NCI-H2171 treated with DMSO at 0.1 percent for 48 hours (cell line): ENCODE measurements around the gene NKD2.
"Not testable (repeated sequence)": the region's sequence is repeated elsewhere in the genome, so short reads cannot be mapped to it uniquely, and the experiment has no call there.

Experiments
- DNase-seq: peaks from one replicate; lab custom pipeline; 2025; lab: John Stamatoyannopoulos, UW

Gene NKD2

GRCh38 chr5:1000329-1000728, 8.3 kb upstream of the NKD2 start:
- no peak for DNase-seq

DNA sequence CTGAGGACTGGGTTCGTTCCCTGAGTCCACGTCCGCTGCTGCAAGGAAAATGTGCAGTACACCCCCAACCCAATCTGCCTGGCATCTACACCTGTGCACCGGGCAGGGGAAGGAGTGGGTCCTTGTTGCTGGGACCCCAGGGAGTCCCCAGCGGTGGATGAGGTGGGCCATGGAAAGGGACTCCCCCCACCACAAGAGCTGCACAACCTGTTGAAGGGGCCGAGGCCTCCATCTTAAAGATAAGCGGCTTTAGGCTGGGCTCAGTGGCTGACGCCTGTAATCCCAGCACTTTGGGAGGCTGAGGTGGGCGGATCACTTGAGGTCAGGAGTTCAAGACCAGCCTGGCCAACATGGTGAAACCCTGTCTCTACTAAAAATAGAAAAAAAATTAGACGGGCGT, 7.8 kb upstream of the NKD2 start:
- DNase-seq = not testable (repeated sequence)

- DNase-seq = peak; percentile 46
Observed at GRCh38 chr5:1001406-1002270, 7.0 kb upstream of the NKD2 start.

DNA sequence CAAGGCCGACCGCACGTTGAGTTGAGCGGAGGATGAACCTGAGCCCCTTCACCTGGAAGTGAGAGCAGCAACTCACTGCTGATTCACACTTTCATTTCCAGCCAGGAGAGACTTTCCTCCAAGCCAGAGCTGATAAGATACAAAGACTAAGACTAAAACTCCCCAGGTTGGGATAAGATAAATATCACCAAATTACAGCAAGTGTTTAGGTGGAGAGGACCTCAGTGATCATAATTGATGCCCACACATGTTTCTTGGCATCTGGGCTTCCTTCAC, 6.4 kb upstream of the NKD2 start:
- DNase-seq = no peak

DNA sequence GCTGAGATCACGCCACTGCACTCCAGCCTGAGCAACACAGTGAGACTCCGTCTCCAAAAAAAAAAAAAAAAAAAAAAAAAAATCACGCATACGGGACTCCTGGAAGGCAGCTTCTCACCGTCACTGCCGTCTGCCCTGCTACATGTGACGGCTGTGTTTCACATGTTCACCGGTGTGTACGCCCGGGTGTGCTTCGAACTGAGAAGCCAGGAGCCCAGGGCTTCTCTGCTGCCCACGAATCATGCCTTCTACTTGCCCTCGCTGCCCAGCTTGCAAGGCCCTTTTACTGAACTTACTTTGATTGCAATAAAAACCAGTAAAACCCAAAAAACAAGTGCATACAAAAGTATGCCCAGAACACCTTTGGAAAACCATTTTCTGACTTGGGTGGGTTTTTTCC, 5.8 kb upstream of the NKD2 start:
- no peak for DNase-seq

DNA sequence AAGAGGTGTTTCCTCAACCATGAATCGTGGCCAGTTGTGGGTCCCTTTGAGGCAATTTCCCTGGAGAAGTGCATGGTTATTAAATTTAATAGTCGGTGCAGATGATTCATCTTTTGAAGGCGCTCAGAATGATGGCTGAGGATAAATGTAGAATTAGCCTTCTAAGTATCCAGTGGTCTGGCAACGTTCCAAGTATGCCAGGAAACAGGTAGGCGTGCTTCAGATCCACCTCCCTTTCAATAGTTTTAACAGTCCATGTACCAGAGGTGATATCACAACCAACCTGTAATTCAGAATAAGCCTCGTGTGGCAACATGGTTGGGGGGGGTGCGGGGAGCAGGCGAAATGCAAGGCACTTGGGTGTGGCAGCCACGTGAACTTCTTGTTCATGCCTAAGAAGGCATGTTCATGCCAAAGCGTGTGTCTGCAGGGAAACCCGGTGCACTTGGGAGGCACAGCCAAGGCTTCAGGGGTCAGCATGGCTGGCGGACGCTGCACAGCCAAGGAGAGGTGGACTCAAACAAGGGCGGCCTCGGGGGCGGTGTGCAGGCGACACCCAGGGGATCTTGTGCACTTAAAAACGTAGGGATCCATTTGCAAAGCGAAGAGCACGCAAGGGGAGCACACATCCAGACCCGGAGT, 5.2 kb upstream of the NKD2 start:
- peak; percentile 67 for DNase-seq

DNA sequence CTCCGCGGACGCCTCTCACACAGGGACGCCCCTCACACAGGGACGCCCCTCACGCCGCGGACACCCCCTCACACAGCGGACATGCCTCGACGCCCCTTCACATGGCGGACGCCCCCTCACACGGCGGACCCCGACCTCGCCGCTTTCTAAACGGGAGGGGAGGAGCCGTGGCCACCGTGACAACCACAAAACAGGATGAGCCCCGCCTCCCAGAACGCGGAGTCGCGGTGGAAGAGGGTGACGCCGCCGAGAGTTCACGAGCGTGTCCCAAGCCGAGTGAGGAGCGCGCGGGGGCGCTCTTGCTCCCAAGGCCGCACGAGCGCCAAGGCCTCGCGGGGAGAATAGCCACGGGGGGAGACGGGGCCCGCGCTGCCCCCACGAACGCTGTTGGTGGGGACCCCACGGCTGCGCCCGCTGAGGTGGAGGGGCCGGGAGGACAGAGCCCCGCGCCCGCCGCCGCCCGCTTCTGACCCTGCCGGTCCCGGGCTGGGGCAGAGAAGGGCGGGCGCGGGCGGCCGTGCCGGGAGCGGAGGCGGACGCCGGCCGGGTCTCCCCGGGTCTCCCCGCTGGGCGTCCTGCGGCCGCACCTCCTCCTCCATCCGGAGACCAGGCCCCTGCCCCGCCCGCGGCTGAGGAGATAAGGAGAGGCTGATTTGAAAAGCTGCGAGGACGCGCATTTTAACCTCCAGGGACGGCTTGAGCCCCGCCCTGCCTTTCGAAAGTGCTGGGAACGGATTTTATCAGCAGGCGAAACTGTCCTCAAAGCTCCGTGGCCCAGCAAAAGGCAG, 3.9 kb upstream of the NKD2 start:
- DNase-seq = peak; percentile 51

DNA sequence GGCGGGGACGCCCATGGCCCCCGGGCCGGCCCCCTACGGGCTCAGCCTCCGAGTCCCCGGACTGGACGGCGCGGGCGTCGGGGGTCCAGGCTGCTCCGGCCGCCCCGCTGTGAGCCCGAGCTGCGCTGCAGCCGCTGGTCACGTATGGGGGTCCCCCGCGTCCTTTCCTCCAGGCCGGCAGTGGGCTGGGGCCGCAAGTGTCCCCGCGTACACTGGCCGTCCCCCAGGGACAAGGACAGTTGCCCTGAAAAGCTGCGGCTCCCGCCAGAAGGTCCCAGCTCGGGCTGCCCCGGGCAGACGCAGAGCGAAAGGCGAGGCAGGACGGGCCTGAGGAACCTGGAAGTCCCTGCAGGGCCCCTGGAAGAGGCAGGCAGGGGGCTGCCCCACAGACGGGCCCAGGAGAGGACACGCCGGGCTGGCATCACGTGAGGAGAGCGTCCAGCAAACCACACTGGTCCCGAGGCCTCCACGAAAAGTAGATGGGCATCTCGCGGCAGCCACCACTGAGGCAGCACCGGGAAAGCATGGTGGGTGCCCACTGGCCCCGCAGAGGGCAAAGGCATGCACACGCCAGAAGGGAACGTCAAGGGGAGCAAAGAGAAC, 3.3 kb upstream of the NKD2 start:
- no peak for DNase-seq

DNA sequence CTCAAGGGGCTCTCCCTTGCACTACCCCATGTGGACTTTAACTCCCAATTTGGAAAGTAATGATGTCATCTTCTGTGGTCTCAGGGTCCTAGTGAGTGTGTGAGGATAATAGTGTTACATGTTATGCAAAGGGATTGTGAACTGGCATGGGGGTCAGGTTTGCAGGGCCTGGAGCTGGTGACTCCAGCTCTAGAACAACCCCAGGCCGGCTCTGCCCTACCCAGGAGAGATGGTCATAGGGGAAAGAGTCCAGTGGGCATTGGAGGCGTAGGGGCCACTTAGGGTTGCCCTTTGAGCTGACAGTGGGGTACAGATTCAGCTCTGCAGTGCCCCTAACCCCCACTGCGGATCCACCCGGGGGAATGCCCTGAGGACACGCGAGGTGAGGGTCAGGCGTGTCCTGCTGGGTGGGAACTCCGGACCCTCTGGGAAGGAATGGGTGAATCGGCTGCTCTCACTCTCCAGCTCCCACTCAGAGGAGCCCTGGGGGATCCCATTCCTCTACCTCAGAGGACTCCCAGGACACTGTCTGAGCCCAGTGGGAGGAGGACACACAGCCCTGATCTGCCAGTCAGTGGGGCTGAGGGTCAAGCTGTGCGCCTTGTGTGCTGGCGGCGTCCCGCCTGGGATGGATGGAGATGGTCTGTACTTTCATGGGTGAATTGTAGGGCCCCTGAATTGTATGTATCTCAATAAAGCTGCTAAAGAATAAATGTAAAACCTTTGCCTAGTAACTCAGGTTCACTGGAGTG, 2.5 kb upstream of the NKD2 start:
- DNase-seq = no peak

GRCh38 chr5:1006656-1007071, 1.9 kb upstream of the NKD2 start:
- DNase-seq = no peak

- DNase-seq = no peak
Observed at GRCh38 chr5:1007221-1007680, 1.4 kb upstream of the NKD2 start.

DNA sequence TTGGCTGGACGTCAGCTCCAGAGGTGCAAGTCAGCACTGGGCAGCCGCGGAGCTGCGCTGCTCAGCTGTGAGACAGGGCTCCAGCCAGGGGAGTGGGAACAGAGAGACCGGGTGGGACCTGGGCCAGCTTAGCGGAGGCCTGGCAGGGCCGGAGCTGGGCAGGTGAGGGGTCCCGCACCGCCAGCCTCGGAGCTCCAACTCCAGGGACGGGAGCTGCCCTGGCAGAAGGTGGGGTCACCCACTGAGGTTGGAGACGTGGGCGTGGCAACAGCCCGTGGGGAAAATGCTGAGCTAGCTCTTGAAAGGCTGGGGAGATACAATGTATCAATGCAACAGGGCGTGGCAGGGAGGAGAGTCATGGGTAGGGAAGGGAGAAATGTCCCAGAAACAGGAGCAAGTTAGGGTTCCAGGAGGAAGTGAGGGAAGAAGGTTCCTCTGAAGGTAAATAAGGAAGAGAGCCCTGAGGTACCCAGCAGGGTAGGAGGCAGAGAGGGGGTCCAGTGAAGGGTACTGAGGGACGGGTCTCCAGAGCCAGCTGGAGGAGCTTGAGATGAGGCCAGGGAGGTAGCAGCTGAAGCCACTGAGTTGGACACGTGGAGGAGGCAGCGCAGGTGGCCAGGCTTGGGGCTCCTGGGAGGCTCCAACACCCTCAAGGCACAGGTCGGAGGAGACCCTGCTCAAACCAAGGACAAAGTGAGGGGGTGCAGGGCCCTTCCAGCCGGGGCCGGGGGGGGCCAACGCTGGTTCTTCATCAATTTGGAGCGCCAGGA, 736 bp upstream of the NKD2 start:
- no peak for DNase-seq

GRCh38 chr5:1009359-1010180, 968 bp downstream of the NKD2 start:
- DNase-seq = no peak

GRCh38 chr5:1010181-1010510, 1.5 kb downstream of the NKD2 start:
- no peak for DNase-seq

GRCh38 chr5:1010641-1011046, 2.0 kb downstream of the NKD2 start:
- no peak for DNase-seq

DNA sequence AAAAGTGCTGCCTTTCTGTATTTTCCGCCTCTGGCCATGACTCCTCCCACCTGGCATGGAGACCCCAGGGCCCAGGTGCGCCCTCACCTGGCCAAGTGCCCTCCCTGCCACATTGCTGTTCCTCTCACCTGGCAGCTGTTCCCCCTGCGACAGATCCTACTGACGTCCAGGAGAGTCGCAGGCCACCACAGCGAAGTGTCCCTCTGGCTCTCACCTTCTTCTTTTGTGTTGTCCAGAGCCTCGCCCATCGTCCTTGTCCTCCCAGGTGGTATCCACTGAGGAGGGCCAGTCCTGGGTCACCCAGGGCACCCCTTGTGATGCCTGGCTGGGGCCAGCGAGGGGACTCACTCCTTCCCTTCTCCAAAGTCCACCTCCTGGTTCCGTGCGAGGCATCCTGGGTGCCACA, 2.6 kb downstream of the NKD2 start:
- DNase-seq = peak; percentile 67

GRCh38 chr5:1011741-1012312, 3.2 kb downstream of the NKD2 start:
- no peak for DNase-seq

DNA sequence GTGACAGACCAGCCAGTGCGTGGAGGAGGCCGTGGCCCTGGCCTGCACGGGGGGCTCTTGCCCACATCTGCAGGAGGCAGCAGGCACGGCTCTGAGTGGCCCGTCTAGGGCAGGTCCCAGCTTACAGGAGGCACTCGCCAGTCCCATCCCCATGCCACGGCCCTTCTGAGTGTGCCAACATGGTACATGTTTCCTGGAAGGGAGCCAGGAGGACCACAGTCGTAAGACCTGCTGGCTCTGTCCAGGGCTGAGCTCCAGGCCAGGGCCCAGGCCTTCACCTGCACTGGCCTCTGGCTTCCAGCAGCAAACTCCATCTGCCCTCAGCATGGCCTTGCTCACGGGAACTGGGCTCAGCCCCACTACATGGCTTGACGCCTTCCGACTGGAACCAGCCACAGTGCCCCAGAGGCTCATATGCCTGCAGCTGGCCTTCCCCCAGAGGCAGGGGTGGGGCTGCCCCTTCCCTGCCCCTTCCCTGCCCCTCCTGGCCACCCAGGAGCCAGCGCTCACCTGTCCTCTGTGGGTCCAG, 3.8 kb downstream of the NKD2 start:
- DNase-seq = no peak

DNA sequence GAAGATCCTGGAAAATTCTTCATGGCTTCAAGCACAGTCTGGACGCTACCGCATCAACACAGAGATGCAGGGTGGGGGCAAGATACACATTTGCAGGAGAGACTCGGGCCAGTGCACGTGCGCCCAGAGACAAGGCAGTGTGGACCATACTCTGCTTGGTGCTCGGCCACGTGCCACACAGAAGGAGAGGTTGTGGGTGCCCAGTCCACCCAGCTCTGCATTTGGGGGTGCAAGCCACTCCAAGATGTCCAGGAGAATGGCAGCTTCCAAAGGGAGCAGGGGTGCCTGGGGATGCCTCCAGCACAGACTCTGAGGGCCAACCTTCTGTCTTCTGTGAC, 4.3 kb downstream of the NKD2 start:
- no peak for DNase-seq
